Measurements from ENCODE around the gene NCKIPSD. TPM values are rescaled to one million over a fixed set of nuclear protein-coding genes. Genes with fewer than 3 reads are reported as not detected.

Gene NCKIPSD
- total RNA-seq, 1 donor from 2014 or later = 34.1 TPM

GRCh38 chr3:48631516-48632448, 53.9 kb downstream of the NCKIPSD start:
- DNase-seq (ENCODE audit: low spot score) = no peak
- H3K4me3 Mint-ChIP-seq (ENCODE audit: unreplicated experiment) = no peak overlapping the region
- H3K27me3 Mint-ChIP-seq (ENCODE audit: unreplicated experiment) = peaks cover 14% of the 10 kb centered on the region
- H3K9me3 Mint-ChIP-seq (ENCODE audit: unreplicated experiment) = no peaks in the 10 kb centered on the region
- peaks cover 13% of the 10 kb centered on the region for H3K4me1 Mint-ChIP-seq (ENCODE audit: unreplicated experiment)
- TF ChIP-seq CTCF (IDR thresholded peaks at IDR 0.05; ENCODE audit: unreplicated experiment) = no peak
- peaks cover 32% of the 10 kb centered on the region for H3K36me3 Mint-ChIP-seq (ENCODE audit: low read depth, unreplicated experiment)
- no peak overlapping the region for H3K27ac Mint-ChIP-seq (ENCODE audit: unreplicated experiment)

- peaks cover 39% of the 10 kb centered on the region for H3K36me3 Mint-ChIP-seq (ENCODE audit: low read depth, unreplicated experiment)
- no peak for DNase-seq (ENCODE audit: low spot score)
- H3K27ac Mint-ChIP-seq (ENCODE audit: unreplicated experiment) = no peak overlapping the region
- no peak for TF ChIP-seq CTCF (IDR thresholded peaks at IDR 0.05; ENCODE audit: unreplicated experiment)
- no peak overlapping the region for H3K4me3 Mint-ChIP-seq (ENCODE audit: unreplicated experiment)
- no peaks in the 10 kb centered on the region for H3K9me3 Mint-ChIP-seq (ENCODE audit: unreplicated experiment)
- H3K4me1 Mint-ChIP-seq (ENCODE audit: unreplicated experiment) = peaks cover 6% of the 10 kb centered on the region
- peaks cover 11% of the 10 kb centered on the region for H3K27me3 Mint-ChIP-seq (ENCODE audit: unreplicated experiment)
Observed at GRCh38 chr3:48630833-48631232, 54.9 kb downstream of the NCKIPSD start.

GRCh38 chr3:48630407-48630806, 55.3 kb downstream of the NCKIPSD start:
- Mint-ChIP-seq H3K27me3 (ENCODE audit: unreplicated experiment) (peaks cover 16% of the 10 kb centered on the region), H3K4me3 (ENCODE audit: unreplicated experiment) (no peak overlapping the region), H3K36me3 (ENCODE audit: low read depth, unreplicated experiment) (peaks cover 39% of the 10 kb centered on the region), H3K9me3 (ENCODE audit: unreplicated experiment) (no peaks in the 10 kb centered on the region), H3K4me1 (ENCODE audit: unreplicated experiment) (peaks cover 6% of the 10 kb centered on the region), H3K27ac (ENCODE audit: unreplicated experiment) (no peak overlapping the region)
- TF ChIP-seq CTCF (IDR thresholded peaks at IDR 0.05; ENCODE audit: unreplicated experiment) = no peak
- DNase-seq (ENCODE audit: low spot score) = no peak

GRCh38 chr3:48629894-48630293, 55.8 kb downstream of the NCKIPSD start:
- H3K27me3 Mint-ChIP-seq (ENCODE audit: unreplicated experiment) = peaks cover 16% of the 10 kb centered on the region
- H3K9me3 Mint-ChIP-seq (ENCODE audit: unreplicated experiment) = no peaks in the 10 kb centered on the region
- peaks cover 7% of the 10 kb centered on the region for H3K4me1 Mint-ChIP-seq (ENCODE audit: unreplicated experiment)
- TF ChIP-seq CTCF (IDR thresholded peaks at IDR 0.05; ENCODE audit: unreplicated experiment) = no peak
- peaks cover 41% of the 10 kb centered on the region for H3K36me3 Mint-ChIP-seq (ENCODE audit: low read depth, unreplicated experiment)
- DNase-seq (ENCODE audit: low spot score) = no peak
- H3K27ac Mint-ChIP-seq (ENCODE audit: unreplicated experiment) = no peak overlapping the region
- no peak overlapping the region for H3K4me3 Mint-ChIP-seq (ENCODE audit: unreplicated experiment)
